ENCODE data around the gene PLOD2.

PLOD2 gene

GRCh38 chr3:146040630-146041029 is 120.4 kb downstream of the PLOD2 start:
- DNase-seq (ENCODE audit: low read depth) = no peak

- peak; percentile 62 for DNase-seq (ENCODE audit: low read depth)
Measured at GRCh38 chr3:146037697-146038096, 123.3 kb downstream of the PLOD2 start.

GRCh38 chr3:146036281-146036680 is 124.7 kb downstream of the PLOD2 start:
- no peak for DNase-seq (ENCODE audit: low read depth)

- peak; percentile 78 for DNase-seq (ENCODE audit: low read depth)
Measured at GRCh38 chr3:146035366-146035765, 125.6 kb downstream of the PLOD2 start.

GRCh38 chr3:146033950-146034349 is 127.0 kb downstream of the PLOD2 start:
- no peak for DNase-seq (ENCODE audit: low read depth)

GRCh38 chr3:146026547-146026946 is 134.4 kb downstream of the PLOD2 start:
- DNase-seq (ENCODE audit: low read depth) = no peak

GRCh38 chr3:146024260-146024659 is 136.7 kb downstream of the PLOD2 start:
- peak; percentile 29 for DNase-seq (ENCODE audit: low read depth)

- DNase-seq (ENCODE audit: low read depth) = no peak
Measured at GRCh38 chr3:146020969-146021368, 140.0 kb downstream of the PLOD2 start.

GRCh38 chr3:146019508-146019907 is 141.5 kb downstream of the PLOD2 start:
- DNase-seq (ENCODE audit: low read depth) = peak; percentile 32
